HG02763 (cell line): ENCODE measurements around the gene UNC93B1.
"Not testable (repeated sequence)": the region's sequence is repeated elsewhere in the genome, so short reads cannot be mapped to it uniquely, and the experiment has no call there.

Experiments used
- ATAC-seq: cut with Tn5 transposase; IDR thresholded peaks from one replicate; pipeline ENCODE4 v1.9.1; 2021; ENCODE audit warnings: mild to moderate bottlenecking, moderate library complexity; ENCODE audit not compliant: unreplicated experiment

Gene UNC93B1

DNA sequence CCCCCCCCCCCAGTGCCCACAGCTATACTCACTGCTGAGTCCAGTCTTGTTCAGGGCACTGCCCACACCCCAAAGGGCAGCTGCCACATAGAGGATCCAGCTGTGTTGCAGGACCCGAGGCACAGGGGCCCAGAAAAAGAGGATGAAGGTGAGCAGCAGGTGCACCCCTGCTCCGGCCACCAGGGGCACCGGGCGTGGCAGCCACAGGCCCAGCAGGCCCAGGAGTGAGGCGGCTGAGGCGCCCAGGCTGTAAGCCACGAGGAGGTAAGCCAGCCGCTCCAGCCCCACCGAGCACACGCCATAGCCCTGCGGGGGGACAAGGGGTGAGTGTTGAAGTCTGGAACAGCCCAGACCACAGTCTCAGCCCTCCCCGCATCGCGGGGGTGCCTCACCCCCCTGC lies 8.3 kb downstream of the UNC93B1 start:
- ATAC-seq, result not testable (repeated sequence)

DNA sequence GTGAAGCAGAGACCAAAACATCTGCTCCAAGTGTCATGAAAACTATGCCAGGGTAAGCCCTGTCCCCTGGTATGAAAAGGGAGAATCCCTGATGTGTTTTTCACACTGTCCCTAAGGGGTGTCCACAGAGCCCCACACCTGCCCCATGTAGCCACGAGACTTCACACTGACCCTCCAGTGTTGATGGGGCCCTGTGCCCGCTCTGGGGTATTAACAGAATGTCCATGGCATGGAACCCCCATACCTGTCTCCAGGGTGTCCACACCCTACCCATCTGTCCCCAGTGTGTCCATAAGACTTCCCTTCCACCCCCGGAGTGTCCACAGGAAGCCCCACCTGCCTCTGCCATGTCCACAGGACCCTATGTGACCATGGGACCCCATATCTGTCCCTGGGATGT lies 8.8 kb downstream of the UNC93B1 start:
- ATAC-seq, result not testable (repeated sequence)

DNA sequence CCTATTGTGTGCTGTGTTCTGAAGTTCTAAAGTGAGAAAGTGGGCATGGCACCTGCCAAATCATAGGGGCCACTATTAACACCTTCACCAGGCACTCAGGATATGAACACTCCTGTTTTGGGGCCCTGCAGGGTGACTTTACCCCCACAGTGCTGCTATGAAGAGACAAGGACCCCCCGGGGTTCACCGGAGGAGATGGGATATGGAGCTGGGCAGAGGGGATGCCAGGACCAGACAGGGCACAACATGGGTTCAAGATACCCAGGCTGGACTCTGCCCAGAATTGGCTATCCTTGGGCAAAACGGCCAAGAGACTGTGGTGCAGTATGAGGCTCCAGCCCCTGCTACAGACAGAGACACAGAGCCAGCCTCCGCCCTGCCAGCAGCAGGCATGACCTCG lies 9.5 kb downstream of the UNC93B1 start:
- ATAC-seq, result not testable (repeated sequence)

DNA sequence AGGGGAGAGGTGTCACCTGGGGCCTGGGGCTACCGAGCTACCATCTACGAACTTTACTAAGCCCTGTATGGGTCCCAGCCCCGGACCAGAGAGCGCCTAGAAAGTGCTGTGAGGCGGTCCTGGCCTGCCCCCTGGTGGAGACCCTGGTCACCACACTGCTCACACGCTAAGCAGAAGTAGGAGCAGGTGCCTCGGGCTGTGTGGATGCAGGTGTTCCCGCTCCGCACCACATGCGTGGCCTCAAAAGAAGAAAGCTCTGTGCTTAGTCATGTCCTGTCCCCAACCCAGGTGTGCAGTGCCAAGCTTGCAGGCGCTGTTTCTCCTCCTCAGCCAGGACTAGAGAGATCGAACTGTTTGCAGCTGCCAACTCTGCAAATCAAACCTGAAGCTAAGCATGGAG lies 10.1 kb downstream of the UNC93B1 start:
- ATAC-seq, result not testable (repeated sequence)

DNA sequence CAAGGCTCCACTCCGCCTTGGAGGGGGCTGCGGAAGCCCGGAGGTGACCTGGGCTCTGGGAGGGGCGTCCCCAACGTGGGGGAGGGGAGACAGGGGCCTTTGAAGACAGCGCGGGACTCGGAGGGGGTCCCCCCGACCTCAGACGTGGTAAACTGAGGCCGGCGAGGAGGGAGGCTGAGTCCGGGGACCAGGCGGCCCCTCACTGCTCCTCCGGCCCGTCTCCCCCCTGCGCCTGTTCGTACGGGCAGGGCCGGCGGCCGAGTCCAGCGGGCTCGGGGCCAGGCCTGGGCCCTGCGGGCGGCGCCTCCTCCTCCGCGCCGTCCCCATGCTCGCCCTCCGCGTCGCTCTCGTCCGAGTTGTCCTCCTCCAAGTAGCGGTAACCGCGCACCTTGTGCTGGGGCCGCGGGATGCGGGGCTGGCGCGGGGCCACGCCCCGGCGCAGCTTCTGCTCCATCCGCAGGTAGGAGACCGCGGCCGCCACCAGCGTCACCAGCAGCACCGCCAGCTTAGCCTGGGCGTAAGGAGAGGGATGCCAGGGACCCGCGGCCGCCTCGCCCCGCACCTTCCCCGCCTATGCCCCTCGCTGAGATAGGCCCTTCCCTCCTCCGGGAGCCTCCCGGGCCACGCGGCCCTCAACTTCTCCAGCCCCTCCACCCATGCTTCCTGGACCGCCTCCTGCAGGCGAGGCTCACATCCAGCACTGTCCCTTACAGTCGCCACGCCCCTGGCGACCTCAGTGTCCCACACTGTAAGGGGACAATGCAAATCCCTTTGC lies 12.4 kb downstream of the UNC93B1 start:
- ATAC-seq, result not testable (repeated sequence)

DNA sequence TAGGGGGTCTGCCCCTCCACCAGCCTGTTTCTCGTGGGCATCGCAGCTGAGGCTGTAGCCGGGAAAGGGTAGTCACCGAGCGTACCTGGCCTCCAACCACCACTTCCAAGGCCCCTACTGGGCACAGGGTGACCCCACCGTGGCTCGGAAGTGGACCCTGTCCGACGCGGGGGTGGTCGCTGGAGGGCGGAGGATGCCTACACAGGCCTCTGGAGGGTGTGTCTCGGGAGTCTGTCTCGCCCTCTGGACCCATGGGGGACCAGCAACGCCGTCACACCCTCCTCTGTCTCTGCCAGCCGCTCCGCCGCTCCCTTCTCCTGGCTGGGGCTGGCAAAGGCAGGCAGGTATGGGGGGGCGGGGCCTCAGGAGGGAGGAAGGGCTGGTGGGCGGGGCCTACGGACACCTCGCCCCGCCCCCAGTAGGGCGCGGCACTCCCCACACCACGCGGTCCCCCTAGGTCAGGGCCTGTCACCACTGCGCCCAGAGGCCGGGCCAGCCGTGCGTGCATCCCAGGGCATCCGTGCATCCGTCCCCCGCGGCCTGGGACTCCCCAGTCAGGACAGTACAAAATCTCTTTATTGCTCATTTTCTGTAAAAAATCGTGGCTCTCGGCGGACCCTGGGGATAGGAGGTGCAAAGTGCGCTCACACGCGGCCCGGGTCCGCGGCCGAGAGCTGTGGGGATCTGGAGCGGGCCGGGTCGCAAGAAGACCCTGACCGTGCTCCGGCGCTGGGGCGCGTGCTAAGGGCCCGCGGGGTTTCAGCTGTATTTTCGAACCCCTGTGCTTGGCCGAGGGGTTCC lies 13.2 kb downstream of the UNC93B1 start:
- ATAC-seq, result not testable (repeated sequence)

DNA sequence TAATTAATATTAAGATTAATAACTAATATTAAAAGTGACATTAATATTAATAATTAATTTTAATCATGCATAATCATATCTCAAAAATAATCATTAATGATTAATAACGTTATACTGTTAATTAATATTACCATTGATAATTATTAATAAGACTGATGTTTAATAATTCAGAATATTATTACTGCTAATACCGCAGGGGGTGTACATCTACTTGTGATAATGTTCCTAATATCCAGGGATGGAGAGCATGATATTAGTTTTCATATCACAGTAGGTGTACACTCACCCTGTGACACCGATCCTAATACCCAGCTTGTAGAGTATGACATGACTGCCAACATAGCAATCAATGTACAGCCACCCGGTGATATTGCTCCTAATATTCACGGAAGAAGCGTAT lies 18.6 kb downstream of the UNC93B1 start:
- ATAC-seq, result not testable (repeated sequence)

DNA sequence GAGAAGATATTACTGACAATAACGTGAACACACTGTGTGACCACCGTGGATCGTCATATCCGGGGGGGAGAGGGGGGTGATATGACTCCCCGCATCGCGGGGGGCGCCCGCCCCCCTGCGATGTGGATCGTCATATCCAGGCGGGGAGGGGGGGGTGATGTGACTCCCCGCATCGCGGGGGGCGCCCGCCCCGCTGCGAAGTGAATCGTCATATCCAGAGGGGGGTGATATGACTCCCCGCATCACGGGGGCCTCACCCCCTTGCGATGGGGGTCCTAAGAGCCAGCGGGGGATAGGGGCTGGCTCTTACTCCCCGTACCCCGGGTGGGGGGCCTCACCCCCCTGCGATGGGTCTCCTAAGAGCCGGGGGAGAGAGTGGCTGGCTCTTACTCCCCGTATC lies 19.9 kb downstream of the UNC93B1 start:
- no peak for ATAC-seq

DNA sequence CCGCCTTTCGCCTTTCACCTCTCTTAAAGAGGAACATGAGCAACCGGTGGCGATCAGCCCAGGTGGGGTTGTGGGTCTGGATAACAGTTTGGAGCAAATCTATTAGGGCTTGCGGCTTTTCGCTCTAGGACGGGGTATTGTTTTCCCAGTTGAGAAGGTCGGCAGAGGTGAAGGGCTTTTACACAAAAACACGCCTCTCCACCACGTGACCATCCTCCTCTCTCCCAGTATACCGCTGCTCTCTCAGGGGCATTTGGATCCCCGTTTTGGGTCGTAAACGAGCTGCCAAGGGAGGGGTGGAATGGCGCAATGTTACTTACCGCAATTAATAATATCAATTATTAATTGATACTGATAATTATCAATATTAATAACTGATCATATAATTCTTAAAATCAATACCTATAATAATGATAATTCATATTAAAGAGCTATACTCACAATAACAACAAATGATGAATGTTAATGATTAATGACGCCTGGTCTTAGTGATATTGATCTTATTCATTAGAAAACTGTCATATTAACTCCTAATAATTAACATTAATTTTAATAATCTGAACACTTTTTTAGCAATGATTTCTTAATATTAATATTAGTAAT lies 21.5 kb downstream of the UNC93B1 start:
- not testable (repeated sequence) for ATAC-seq

DNA sequence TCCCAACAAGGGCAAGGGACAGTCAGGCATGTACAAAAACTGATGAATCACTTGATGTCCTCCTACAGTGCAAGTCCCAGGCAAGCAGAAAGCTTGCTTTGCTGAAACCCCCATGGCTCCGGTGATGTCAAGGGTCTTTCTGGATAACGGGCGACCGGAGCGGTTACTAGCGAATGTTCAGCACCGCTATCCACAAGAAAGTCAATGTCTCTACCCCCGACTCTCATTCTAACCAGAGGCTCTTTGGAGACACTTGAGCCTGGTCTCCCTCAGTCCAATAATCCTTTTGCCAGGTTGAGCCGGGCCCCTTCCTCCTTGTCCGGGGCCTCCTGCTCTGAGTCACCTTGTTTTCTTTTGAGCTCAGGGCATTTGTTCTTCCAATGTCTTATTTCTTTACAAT lies 22.7 kb downstream of the UNC93B1 start:
- ATAC-seq, result not testable (repeated sequence)

DNA sequence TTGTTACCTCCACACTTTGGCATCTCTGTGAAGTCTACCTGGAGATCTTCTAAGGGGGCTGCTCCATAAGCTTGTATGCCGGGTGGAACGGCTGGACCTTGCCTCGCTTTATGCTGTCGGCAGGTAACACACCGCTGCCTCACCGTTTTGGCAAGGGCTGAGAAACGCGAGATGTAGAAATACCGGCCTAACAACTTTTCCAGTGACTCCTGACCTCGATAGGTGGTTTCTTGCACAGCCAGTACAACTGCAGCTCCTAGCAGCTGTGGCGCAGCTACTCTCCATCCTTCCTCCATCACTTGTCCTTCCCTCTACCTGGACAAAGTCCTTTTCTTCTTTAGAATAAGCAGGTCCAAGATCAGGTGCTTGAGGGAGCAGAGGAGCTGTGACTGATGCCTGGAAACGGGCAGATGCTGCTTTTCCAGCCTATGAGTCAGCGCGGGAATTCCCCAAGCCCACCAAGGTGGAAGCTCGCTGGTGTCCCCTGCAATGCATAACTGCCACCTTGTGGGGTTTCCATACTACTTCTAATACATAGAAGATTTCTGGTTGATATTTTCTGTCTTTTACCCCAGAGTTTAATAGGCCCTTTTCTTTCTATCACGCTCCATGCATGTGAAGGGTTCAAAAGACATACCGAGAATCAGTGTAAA lies 25.0 kb downstream of the UNC93B1 start:
- ATAC-seq, result not testable (repeated sequence)

DNA sequence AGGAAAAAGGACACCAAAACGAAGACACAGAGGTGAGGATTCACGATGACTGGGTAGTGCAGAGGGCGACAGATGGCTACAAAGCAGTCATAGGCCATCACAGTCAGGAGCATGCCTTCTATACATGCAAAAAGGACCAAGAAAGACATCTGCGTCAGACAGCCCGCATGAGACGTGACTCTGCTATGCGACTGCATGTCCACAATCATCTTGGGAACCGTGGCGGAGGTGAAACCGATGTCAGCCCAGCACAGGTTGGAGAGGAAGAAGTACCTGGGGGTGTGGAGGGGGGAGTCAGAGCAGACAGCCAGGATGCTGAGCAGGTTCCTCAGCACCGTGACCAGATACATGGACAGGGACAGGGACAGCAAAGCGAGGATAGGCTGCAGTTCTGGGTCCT lies 29.2 kb downstream of the UNC93B1 start:
- ATAC-seq, result not testable (repeated sequence)

DNA sequence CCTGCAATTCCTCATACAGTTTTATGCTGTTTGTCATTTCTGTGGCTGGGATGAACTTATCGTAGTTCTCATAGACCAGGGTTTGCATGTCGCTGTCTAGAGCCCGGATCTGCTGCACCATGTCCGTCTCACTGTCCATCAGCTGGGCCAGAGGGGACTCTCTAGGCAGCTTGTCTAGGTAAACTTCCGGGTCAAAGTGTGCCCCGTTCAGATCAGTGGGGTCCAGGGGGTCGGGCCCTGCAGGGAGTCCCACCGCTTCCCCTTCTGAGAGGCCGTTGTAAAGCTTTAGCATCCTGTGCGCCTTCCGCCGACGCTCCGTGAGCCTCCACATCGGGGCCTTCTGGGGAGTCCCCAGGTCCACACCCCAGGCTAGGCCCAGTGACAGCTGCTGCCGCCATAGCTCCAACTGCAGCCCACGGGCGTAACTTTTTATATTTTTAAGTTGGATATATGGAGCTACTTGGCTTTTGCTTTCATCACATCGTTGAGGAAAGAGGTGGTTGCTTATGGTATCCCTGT lies 38.0 kb downstream of the UNC93B1 start:
- not testable (repeated sequence) for ATAC-seq

DNA sequence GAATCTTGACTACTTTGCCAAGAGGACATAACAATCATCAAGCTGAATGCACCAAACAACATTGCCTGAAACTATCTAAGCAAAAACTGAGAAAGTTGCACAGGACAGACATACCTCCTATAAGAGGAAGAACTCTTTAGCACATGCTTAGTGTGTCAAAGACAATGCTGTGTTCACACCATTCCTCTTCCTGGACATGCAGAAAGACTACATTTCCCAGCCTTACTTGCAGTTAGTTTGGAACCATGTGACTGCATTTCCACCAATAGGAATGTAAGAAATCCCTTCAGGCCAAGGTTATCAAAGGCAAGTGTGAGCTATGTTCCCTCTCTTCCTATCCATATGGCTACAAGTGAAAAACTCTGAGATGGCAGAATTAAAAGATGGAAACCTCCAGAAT lies 39.2 kb downstream of the UNC93B1 start:
- ATAC-seq, result not testable (repeated sequence)

DNA sequence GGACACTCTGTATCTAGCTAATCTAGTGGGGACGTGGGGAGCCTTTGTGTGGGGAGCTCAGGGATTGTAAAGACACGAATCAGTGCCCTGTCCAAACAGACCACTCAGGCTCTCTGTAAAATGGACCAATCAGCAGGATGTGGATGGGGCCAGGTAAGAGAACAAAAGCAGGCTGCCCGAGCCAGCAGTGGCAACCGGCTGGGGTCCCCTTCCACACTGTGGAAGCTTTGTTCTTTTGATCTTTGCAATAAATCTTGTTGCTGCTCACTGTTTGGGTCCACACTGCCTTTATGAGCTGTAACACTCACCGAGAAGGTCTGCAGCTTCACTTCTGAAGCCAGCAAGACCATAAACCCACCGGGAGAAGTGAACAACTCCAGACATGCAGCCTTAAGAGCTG lies 40.0 kb downstream of the UNC93B1 start:
- not testable (repeated sequence) for ATAC-seq

DNA sequence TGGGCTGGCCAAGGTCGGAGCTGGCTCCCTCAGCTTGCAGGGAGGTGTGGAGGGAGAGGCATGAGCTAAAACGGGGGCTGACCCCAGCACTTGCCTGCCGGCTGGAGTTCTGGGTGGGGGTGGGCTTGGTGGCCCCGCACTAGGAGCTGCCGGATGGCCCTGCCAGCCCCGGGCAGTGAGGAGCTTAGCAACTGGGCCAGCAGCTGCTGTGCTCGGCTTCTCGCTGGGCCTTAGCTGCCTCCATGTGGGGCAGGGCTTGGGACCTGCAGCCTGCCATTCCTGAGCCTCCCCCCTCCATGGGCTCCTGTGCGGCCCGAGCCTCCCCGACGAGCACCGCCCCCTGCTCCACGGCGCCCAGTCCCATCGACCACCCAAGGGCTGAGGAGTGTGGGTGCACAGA lies 40.7 kb downstream of the UNC93B1 start:
- not testable (repeated sequence) for ATAC-seq

DNA sequence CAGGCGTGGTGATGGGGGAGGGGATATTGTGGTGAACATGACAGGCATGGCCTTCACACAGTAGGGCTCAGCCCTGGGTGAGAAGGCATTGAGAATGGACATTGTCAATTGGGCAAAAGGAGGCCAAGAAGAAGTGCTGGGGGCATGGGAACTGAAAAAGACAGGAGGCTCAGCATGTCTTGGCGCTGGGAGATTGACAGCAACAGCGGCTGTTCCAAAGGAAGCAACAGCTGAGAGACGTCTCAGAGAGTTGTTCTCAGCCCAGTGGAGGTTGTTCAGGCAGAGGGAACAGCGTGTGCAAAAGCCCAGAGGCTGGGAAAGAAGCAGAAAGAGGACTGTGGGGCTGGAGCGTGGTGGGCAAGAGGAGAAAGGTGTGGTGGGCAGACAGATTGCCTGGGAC lies 47.7 kb downstream of the UNC93B1 start:
- not testable (repeated sequence) for ATAC-seq

DNA sequence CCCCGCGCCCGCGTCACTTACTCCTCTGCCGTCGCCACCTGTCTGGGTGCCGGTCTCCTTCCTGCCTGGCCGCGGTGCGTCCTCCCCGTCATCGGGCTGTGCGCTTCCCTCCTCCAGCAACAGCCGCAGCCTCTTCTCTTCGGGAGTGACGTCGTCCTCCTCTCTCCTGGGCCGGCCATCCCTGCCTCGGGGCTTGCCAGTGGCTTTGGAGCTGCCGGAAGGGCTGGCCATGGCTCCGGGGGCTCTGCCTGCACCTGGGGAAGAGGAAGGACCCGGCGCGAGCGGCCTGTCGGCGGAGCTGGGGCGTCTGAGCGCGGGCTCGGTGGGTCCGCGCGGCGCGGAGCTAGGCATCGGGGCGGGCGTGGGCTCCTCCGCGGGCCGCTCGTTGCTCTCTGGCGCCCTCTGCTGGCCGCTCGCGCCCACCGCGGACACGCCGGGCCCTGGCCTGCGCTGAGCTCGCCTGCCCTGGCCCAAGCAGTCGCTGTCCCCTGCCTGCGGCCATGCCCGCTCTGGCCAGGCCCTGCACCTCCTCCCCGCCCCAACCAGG lies 48.4 kb downstream of the UNC93B1 start:
- not testable (repeated sequence) for ATAC-seq

DNA sequence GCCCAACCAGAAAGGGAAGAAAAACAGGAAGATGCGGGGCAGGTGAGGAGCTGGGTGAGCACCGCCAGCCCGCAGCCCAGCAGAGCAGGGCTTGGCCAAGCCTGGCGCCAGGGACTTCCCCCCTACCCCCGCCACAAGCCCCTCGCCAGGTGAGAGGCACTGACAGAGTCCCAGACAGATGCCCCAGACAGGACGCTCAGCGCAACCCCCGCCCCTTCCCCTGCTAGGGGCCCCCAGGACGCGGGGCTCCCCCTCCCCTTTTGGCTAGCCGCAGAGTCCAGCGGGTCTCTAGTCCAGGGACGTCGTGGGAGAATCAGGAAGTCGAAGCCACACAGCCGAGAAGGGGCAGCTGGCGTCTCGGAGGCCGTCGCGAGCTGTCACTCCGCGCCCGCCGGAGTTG lies 48.9 kb downstream of the UNC93B1 start:
- not testable (repeated sequence) for ATAC-seq

DNA sequence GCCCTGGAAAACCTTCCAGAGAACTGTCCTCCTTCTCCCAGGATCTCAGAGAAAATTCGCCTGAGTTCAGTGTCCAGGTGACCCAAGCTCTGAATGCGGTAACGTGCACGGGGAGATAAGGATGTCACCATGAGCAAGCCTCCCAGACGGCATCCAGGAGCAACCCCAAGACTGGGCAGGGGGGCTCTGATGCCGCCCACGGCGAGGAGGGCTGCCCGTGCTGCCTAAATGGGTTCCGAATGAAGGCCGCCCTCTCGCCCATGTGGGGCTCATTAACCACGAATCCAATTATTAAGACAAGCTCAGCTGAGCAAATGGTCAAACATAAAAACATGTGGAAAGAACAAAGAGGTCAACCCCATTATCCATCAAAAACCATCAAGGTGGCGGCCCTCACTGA lies 49.6 kb downstream of the UNC93B1 start:
- ATAC-seq, result not testable (repeated sequence)

DNA sequence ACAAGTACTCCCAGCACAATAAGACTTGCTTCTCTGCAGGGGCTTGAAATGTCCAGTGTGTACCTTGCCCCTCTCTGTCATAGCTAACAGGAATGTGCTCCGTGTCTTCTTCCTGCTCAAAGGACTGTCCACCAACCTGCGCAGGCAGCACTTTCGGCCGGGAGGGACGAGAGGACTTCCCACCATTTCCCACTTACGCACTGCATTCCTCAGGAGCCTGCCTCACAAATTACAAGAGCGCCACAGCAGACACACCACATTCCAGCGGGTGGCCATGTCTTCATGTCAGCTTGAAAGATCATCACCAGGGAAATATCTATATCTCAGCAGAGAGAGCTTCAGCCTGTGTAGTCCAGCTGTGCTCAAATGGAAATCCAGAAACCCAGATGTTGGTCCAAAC lies 53.2 kb downstream of the UNC93B1 start:
- ATAC-seq, result not testable (repeated sequence)
